HG02623 (cell line): Measurements from ENCODE around the gene ZBTB6.

Experiments used
- ATAC-seq: cut with Tn5 transposase; IDR thresholded peaks from one replicate; pipeline ENCODE4 v1.9.1; 2021; ENCODE audit warnings: moderate library complexity; ENCODE audit not compliant: unreplicated experiment

ZBTB6 gene, protein sequence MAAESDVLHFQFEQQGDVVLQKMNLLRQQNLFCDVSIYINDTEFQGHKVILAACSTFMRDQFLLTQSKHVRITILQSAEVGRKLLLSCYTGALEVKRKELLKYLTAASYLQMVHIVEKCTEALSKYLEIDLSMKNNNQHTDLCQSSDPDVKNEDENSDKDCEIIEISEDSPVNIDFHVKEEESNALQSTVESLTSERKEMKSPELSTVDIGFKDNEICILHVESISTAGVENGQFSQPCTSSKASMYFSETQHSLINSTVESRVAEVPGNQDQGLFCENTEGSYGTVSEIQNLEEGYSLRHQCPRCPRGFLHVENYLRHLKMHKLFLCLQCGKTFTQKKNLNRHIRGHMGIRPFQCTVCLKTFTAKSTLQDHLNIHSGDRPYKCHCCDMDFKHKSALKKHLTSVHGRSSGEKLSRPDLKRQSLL

GRCh38 chr9:122912964-122913673 lies at the start of gene ZBTB6:
ZBTB6 (minus strand) TSS chr9:122913323; CDS start chr9:122912072, 1,251 bp downstream.
- ATAC-seq: peak; percentile 97

GRCh38 chr9:122961139-122961538 lies 48.0 kb upstream of the ZBTB6 start:
- ATAC-seq: no peak

DNA sequence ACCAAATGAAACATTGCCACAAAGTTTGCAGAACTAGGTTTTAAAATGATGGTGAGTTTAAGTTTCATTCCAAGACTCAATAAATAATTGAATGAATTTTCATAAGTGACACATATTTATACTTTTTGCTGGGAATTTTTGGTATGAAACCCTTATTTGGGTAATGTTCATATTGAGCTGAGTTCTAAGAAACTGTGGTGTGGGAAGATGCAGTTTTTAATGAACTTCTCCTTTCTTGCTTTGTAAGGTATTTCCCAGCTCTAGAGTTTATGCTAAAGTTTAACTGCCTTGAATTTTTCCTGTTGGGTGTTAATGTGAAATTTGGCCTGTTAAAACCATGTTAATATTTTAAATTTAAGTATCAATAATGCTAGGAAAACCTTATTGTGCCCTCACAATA lies 42.8 kb upstream of the ZBTB6 start:
- ATAC-seq: no peak

DNA sequence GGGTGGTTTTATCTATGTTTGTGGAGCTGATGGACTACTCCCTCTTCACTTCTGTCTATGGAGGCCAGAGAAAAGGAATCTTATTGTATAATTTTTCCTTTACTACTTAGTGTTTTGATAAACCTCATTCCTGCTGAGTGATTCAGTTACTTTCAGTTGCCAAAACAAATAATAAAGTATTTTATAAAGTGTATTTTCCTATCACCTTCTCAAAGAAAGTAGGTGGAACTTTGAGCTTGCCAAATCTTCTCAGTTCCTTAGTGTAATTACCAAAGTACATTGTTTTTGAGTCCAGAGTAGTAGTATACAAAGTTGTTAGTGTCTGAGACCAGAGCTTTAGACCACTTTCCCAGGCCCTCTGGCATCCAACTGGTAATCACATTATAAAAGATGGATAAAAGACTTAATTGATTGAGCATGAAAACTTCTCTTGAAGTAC lies 41.1 kb upstream of the ZBTB6 start:
- ATAC-seq: no peak

GRCh38 chr9:122951056-122951455 lies 37.9 kb upstream of the ZBTB6 start:
- ATAC-seq: no peak

- no peak for ATAC-seq
Observed at GRCh38 chr9:122950263-122950662, 37.1 kb upstream of the ZBTB6 start.

DNA sequence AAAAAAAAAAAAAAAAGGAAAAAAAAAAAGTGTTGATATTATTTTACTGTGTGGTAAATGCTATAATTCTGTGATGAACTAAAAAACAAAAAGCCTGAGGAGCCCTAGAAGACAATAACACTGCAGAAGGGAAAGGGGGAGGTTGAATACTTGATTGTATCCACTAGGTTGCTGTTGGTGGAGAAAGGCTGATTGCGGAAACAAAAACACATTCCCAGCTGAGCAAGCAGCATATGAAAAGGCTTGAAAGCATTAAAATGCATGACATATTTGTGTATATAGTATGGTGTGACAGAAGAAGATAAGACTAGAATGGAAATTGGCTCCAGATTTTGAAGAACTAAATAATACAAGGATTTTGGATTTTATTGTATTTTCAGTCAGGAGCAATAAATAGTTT lies 36.6 kb upstream of the ZBTB6 start:
- no peak for ATAC-seq

GRCh38 chr9:122948313-122948712 lies 35.2 kb upstream of the ZBTB6 start:
- no peak for ATAC-seq

DNA sequence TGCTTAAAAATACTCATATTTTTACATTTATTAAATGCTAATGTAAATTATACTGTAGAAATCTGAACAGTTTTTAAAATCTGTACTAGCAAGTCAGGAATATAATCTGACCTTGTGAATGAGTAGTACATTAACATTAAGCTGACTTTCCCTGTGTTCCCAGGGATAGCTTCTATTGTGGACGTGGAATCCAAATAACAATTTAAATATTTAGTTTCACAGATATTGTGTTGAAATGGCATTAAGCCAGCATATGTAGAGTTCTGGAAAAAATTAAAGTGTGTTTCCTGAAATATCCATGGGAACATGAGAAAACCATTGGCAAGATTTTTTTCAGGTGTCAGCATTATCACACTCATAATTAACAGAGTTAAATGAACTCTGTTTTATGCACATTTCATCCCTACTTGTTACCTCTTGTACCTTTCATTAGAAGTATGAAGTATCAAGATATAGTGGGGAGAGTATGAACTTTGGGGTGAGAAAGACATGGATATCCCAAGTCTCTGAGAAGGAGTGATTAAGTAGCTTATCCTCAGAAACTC lies 33.4 kb upstream of the ZBTB6 start:
- no peak for ATAC-seq

DNA sequence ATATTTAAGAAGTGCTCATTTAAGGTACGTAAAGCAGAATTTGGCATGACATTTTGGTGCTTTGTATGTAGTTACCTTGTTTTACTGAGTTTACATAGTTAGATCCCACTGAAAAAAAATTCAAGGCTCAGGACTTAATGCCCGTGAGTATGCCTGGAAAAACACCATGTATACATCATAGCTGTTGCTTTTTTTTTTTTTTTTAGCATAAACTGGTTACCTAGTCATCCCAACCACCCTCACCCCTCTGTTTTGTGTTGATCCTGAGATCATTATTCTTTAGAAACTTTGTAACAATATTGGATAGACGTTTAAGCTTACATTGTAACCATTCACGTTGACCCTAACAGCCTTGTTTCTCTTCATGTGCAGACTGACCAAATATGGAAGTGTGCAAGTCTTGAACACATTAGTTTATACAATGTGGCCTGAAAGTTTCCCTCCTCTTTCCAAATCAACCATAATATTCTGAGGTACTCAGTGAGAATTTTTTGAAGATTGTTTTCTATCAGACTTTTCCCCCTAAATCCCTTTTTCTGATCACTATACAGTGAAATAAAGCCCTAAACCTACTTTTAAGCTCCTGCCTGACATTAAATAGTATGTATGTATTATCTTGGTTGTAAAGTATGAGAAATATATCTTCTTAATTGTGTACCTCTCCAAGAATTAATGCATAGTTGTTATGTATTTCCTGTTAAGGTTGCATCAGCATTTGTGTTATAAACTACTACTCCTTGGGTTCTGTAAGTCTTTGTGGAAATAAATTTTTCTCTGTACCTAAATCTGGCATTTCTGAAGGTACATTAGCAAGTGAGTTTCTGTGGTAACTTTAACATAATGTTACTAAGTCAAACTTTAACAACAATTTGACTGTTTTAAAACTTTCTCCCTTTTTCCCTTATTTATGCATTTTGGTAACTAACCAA lies 32.1 kb upstream of the ZBTB6 start:
- ATAC-seq: no peak

- ATAC-seq: no peak
Observed at GRCh38 chr9:122941582-122942234, 28.6 kb upstream of the ZBTB6 start.

GRCh38 chr9:122940749-122941581 lies 27.8 kb upstream of the ZBTB6 start, which contains the start of gene RABGAP1:
RABGAP1 (plus strand) TSS chr9:122941020; CDS start chr9:122957060, 16,040 bp downstream.
- ATAC-seq: peak; percentile 98

DNA sequence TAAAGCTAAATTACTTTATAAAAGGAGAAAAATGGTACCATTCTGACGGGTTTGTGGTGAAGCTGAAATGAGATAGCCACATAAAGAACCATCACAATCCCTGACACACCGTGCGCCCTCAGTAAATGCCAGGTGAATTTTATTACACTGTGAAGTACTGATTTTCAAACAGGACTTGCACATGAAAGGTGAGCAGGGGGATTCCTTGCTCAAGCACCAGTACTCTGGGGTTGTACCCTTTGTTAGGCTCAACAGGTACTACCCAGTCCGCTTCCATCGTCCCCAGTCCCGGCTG lies 27.3 kb upstream of the ZBTB6 start:
- no peak for ATAC-seq

- ATAC-seq: no peak
Observed at GRCh38 chr9:122939601-122940000, 26.5 kb upstream of the ZBTB6 start.

DNA sequence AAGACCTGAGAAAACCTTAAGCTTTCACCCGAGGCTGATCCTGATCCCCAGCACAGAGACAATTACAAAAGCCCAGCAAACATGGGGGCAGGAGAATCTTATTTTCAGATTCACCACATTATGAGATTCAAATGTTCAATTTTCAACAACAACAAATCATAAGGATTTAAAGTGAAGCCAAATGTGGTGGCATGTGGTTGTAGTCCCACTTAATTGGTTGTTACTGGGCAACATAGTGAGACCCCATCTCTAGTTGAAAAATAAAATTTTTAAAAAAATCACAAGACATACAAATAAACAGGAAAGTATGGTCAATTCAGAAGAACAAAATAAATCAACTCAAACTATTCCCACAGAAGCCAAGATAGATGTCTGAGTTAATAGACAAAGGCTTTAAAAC lies 23.8 kb upstream of the ZBTB6 start:
- ATAC-seq: no peak

GRCh38 chr9:122936464-122936863 lies 23.3 kb upstream of the ZBTB6 start:
- ATAC-seq: no peak

DNA sequence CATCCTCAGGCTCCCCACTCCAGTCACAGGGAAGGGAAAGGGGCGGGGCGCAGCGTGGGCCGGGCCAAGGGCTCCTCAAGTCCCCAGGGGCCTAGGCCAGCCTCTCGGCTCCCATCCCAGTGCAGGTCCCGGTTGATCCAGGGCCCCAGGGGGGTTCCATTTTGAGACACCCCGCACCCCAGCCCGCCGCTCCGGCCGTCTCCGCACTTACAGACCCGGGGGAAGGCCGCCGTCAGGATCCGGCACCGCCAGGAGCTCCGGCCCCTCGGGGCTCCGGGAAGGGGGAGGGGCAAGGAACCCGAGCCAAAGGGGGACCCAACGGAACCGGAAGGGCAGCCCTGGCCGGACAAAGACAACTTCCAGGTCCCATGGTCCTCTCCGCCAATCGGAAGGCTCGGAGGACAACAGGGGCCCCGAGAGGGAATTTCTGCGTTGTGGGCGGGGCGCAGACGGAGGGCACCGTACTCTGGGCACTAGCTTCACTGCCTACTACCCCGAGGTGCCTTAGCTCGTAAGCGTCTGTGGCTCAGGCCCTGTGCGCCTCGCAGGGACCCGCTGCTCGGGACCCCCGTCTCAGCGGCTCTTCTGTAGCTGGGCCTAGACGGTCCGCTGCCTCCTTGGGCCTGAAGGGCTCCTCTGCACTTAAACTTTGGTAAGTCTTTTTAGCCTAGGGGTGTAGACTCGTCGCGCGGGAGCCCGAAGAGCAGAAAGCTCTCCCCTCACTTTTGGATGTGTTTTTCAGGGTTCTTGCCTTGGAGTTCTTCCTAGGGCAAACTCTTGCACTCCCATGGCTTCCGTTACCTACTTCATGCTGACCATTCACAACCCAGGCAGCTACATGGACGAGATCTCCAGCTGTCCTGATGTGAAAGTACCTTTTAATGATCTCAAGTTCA lies 18.4 kb upstream of the ZBTB6 start, which contains the start of gene ZBTB26:
ZBTB26 (minus strand) TSS at position 287 of the 896 bp plus-strand sequence. CDS start 11,578 bp downstream, outside the sequence.
- ATAC-seq: peak; percentile 93

GRCh38 chr9:122930541-122931225 lies 17.6 kb upstream of the ZBTB6 start:
- no peak for ATAC-seq
